Fibroblast of lung (primary cell): ENCODE measurements around the gene UGT1A5.

Experiments
- CTCF ChIP-seq, 2 donors: IDR thresholded peaks in 1 of 2; conservative IDR thresholded peaks in 1 of 2; 1 replicate in 1 of 2; 2 replicates in 1 of 2; pipeline ENCODE4 v1.5.1; 2011 to 2012; ENCODE audit warnings: low read length in 2 of 2, control low read depth in 1 of 2, inconsistent platforms in 1 of 2, low read depth in 1 of 2, mild to moderate bottlenecking in 1 of 2
- EZH2 ChIP-seq: IDR thresholded peaks from 2 replicates; pipeline ENCODE4 v1.5.1; 2012; ENCODE audit warnings: low read length, control low read depth, mild to moderate bottlenecking; ENCODE audit errors: missing control alignments

GRCh38 chr2:233811732-233812131 lies 99.0 kb downstream of the UGT1A5 start:
- TF ChIP-seq CTCF (conservative IDR thresholded peaks at IDR 0.05 in 1 of 2, IDR thresholded peaks at IDR 0.05 in 1 of 2; ENCODE audit: low read depth in 1 of 2, low read length in 2 of 2) (no peak), EZH2 (no peak)
